Breast epithelium (tissue), 3 donors: ENCODE results near the gene ABL2.

Experiments
- POLR2A ChIP-seq: fragments of 450-650 bp; IDR thresholded peaks from one replicate; pipeline ENCODE4 v1.6.1; 2016; ENCODE audit warnings: antibody characterized with exemption, mild to moderate bottlenecking, moderate library complexity
- POLR2AphosphoS5 ChIP-seq, 3 donors: sonication (generic); formaldehyde crosslinking; IDR thresholded peaks; one replicate each; pipeline ENCODE4 v1.6.1; 2017; ENCODE audit warnings: antibody characterized with exemption in 3 of 3
- TF ChIP-seq, protein P1 (sequence below), 3 donors: fragments of 450-650 bp; IDR thresholded peaks; one replicate each; pipeline ENCODE4 v1.5.1; 2016 to 2017; ENCODE audit warnings: antibody characterized with exemption in 3 of 3, mild to moderate bottlenecking in 3 of 3, moderate library complexity in 3 of 3

DNA sequence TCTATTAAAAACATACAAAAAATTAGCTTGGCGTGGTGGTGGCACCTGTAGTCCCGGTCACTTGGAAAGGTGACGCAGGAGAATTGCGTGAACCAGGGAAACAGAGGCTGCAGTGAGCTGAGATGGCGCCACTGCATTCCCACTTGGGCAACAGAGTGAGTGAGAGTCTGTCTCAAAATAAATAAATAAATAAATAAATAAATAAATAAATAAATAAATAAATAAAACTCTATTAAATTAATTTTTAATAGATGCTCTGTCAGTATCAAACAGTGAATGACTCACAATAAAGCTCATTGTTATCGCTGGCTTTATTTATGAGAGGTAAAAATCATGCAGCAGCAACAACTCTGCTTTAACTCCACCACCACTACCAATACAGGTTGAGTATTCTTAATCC, 72.8 kb downstream of the ABL2 start:
- TF ChIP-seq, protein P1, sequence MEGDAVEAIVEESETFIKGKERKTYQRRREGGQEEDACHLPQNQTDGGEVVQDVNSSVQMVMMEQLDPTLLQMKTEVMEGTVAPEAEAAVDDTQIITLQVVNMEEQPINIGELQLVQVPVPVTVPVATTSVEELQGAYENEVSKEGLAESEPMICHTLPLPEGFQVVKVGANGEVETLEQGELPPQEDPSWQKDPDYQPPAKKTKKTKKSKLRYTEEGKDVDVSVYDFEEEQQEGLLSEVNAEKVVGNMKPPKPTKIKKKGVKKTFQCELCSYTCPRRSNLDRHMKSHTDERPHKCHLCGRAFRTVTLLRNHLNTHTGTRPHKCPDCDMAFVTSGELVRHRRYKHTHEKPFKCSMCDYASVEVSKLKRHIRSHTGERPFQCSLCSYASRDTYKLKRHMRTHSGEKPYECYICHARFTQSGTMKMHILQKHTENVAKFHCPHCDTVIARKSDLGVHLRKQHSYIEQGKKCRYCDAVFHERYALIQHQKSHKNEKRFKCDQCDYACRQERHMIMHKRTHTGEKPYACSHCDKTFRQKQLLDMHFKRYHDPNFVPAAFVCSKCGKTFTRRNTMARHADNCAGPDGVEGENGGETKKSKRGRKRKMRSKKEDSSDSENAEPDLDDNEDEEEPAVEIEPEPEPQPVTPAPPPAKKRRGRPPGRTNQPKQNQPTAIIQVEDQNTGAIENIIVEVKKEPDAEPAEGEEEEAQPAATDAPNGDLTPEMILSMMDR (IDR thresholded peaks at IDR 0.05), result no peak
- TF ChIP-seq POLR2A (no peak), POLR2AphosphoS5 (IDR thresholded peaks at IDR 0.05) (no peak)
